GM19328 (cell line): ENCODE results near the gene KCNA5.

ENCODE experiments used
- ATAC-seq: cut with Tn5 transposase; IDR thresholded peaks from one replicate; pipeline ENCODE4 v1.9.1; 2021; ENCODE audit warnings: mild to moderate bottlenecking, moderate library complexity; ENCODE audit not compliant: unreplicated experiment

Gene KCNA5

GRCh38 chr12:5027046-5027821 is 16.4 kb upstream of the KCNA5 start:
- no peak for ATAC-seq

DNA sequence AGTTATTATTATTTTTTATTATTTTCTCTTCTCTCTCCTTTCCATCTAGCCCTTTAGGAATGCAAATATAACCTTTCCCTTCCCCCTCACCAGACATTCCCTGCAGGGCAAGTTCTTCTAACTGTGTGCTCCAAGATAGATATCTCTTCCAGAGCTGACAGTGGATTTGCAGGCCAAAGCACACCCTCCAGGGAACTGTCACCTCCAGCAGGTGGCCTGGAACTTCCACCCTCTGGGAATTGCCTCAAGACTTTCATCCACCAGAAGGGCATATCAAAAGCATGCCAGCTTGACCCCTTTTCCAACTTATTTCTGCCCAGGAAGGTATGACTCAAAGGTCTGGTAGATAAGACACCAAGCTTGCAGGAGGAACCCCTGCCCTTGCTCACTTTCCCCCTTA is 13.6 kb upstream of the KCNA5 start:
- ATAC-seq: no peak

DNA sequence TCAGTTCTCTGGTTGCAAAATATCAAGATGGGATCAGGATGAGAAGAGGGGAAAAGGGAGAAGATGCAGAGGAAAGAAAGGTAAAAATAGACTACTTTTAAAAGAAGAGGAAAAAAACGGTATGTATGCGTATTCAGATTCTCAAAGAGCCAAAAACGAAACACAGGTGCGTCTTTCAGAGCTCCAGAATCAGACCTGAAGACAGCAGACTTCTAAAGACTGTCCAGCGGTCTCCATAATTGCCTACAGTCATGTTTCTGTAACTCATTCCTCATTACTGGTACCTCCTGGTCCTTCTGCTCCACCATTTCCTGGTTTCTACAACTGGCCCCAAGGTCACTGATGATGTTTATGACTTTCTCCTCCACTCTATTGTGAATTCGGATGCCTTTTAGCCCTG is 12.4 kb upstream of the KCNA5 start:
- ATAC-seq: no peak

- ATAC-seq: no peak
Measured at GRCh38 chr12:5031958-5032357, 11.7 kb upstream of the KCNA5 start.

GRCh38 chr12:5032821-5033220 is 10.9 kb upstream of the KCNA5 start:
- ATAC-seq: no peak

- no peak for ATAC-seq
Measured at GRCh38 chr12:5033883-5034282, 9.8 kb upstream of the KCNA5 start.

GRCh38 chr12:5034603-5035002 is 9.1 kb upstream of the KCNA5 start:
- ATAC-seq: no peak

DNA sequence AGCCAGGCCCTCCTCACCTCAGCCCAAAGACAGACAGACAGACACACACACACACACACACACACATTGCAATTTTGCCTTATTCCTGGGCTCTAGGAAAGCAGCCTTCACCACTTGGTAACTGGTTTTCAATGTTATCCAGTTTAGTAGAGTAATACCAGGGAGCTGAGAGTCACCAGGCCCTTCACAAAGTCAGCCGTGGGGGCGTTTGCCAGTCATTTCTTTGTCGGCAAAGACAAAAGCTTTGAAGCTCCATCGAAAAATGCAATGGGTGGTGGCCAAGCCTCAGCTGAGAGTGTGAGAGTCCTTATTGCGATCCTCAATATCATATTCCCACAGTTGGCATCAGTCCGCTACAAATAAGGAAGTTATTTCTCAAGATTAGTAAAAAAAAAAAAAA is 8.1 kb upstream of the KCNA5 start:
- ATAC-seq: no peak

DNA sequence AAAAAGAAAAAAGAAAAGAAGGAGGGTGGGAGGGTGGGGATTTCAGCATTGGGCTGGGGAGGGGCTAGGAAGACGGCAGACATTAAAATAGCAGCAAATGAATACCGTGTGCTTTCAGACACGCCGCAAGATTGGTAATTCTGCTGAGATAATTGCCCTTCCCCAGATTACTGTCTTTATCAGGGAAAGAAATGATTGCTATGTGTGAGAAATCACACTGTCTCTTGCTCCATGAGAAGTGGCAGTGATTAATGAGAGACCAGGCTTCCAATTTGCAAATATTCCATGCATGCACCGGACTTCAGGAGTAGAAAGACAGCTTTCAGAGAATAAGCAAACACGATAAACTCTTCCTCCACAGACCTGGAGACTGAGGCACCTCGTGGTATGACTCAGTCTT is 7.6 kb upstream of the KCNA5 start:
- ATAC-seq: no peak

DNA sequence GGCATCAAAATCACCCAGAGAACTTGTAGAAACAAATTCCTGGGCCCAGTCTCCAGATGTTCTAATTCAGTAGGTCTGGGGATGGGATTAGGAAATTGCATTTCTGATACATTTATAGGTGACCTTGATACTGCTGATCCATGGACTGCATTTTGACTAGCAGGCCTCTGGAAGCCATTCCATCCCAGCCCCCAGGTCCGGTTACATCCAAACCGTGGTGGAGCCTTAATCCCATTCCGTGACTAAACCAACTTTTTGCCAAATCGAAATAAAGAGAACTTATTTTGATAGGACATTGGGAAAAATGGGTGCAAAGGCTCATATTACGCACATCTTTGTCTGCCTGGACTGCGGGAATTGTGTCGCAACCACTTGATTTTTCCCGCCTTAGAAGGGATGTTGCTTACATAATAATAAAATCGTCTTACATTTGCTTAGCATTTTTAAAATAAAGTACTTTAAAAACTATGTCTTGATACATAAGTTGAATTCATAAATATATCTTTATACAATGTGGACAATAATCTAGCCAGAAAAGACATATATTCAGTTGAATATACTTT is 5.8 kb upstream of the KCNA5 start:
- ATAC-seq: no peak

DNA sequence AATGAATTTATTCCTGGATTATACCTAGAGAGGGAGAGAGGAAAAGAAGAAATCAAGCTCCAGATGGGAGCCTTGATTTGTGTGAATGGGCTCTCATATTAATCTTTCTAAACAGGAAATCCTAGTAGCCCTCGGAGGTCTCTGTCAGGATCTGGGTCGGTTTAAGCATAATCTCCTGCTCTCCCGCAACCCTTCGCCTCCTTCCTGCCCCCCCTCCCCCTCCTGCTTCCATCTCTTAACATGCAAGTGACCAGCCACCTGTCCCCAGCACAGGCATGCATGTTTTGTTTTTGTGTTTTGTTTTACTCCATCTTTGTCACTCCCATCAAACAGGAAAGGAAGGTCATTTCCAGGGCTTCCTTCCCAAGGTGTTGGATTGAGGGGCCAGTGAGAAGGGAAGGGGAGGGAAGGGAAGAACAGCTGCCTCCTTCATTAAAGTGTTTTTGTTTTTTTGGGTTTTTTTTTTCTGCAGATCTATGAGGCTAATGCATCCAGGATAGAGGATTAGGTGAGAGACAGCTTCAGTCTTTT is 4.8 kb upstream of the KCNA5 start:
- ATAC-seq: no peak

- ATAC-seq: no peak
Measured at GRCh38 chr12:5039815-5040214, 3.9 kb upstream of the KCNA5 start.

- ATAC-seq: no peak
Measured at GRCh38 chr12:5040368-5040767, 3.3 kb upstream of the KCNA5 start.

GRCh38 chr12:5044420-5045295 is 979 bp downstream of the KCNA5 start:
- no peak for ATAC-seq

GRCh38 chr12:5047094-5047493 is 3.4 kb downstream of the KCNA5 start:
- ATAC-seq: no peak

DNA sequence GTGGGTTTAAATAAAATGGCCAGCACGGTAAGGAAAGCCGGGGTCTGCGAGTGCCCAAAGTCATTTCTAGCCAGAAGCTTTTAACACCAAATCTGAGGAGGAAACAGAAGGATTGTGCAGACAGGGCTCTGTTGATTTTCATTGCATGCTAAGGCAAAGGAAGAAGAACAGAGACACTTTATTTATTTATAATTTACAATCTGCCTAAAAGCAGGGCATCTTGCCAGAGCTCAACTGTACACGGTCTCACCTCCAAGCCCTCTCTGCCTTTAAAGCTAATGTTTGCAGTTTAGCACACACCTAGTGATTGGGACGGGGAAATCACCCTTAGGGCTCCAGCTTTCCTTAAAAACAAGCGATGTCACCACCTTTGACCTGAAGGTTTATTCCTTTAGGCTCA is 4.0 kb downstream of the KCNA5 start:
- ATAC-seq: no peak

GRCh38 chr12:5050542-5050941 is 6.9 kb downstream of the KCNA5 start:
- no peak for ATAC-seq

GRCh38 chr12:5051334-5051733 is 7.7 kb downstream of the KCNA5 start:
- no peak for ATAC-seq

GRCh38 chr12:5051913-5052312 is 8.2 kb downstream of the KCNA5 start:
- ATAC-seq: no peak

DNA sequence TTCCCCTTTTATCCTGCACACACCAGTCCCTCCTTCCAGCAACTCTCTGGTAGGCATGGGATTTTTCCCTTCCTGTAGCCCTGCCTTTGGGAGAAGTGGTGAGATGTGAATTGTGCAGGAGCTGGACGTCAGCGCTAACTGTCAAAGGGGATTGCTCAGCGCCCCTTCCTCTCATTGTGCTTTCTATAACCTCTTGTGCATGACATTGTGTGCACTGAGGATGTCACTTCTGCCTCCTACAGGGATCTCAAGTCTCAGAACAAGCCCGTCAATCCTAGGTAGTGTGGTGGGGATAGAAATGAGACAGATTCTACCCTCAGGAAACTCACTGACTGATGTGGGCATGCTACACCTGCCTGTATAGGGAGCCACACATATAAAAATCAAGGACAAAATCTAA is 8.7 kb downstream of the KCNA5 start:
- ATAC-seq: no peak

- no peak for ATAC-seq
Measured at GRCh38 chr12:5059358-5059757, 15.7 kb downstream of the KCNA5 start.

DNA sequence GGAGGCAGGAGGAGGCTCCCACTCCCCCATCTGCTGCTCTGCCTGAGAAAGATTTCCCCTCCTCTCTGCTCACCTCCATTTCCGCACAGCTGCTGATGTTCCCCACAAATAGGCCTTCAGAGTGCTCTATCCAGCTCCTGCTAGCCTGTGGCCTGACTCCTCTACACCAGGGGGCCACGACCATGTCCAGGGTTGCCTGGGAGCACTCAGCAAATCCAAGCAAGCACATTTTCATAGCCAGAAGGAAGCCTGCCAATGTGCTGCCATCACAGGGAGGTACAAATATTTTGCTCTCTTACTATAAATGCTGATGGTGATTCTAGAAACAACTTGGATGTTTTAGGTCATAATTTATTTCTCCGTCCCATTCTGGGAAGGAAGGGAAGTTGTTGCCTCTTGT is 17.3 kb downstream of the KCNA5 start:
- no peak for ATAC-seq
